Kidney glomerular epithelial cell (primary cell): ENCODE results near the gene INAFM1.
A peak's percentile ranks its signal among the peaks of the same experiment; 100 is the strongest.
"Not testable (repeated sequence)": the region's sequence is repeated elsewhere in the genome, so short reads cannot be mapped to it uniquely, and the experiment has no call there.

Source experiments
- DNase-seq: peaks from one replicate; lab custom pipeline; 2025; lab: John Stamatoyannopoulos, UW

INAFM1 gene

GRCh38 chr19:47240996-47241918 lies 33.4 kb upstream of the INAFM1 start:
- DNase-seq, result peak; percentile 81

- DNase-seq, result no peak
Measured at GRCh38 chr19:47241919-47242577, 32.6 kb upstream of the INAFM1 start.

GRCh38 chr19:47243364-47243775 lies 31.3 kb upstream of the INAFM1 start:
- peak; percentile 13 for DNase-seq

- DNase-seq, result peak; percentile 90
Measured at GRCh38 chr19:47243776-47244547, 30.7 kb upstream of the INAFM1 start.

DNA sequence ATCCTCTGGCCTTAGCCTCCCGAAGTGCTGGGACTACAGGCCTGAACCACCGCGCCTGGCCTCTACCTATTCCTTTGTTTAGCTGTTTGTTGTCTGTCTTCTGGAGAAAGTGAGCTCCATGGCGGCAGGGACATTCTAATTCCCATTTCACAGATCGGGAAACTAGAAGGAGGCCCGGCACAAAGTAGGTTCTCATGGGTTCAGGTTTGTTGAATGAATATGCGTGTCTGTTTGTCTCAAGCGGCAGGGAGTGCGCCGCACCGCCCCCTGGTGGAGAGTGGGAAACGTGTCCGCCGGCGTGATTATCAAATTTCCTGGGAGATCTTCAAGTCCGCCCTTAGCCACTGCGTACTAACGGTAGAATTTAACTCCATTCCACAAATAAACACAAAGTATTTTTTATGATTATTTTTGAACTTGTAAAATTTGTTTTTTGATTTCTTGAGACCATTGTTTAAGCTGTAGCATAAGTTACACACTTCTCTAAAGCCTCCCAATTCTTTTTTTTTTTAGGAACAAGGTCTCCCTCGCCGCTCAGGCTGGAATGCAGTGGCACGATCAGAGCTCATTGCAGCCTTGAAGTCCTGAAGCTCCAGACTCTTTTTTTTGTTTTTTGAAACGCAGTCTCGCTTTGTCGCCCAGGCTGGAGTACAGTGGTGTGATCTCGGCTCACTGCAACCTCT lies 27.2 kb upstream of the INAFM1 start:
- DNase-seq, result peak; percentile 34

GRCh38 chr19:47253016-47253415 lies 21.7 kb upstream of the INAFM1 start:
- not testable (repeated sequence) for DNase-seq

DNA sequence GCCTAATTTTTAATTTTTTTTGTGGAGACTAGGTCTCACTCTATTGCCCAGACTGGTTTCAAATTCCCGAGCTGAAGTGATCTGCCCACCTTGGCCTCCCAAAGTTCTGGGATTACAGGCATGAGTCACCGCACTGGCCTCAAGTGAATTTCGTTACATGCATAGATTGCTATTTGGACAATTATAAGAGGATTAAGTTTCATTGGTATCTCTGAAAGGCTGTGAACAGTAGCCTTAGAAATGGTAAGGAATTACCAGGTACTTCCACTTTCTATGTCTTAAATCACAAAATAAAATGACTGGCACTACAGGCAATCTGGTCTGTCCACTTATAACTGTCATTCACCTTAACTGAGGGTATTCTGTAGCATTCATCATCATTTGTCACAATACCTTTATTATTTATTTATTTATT lies 21.2 kb upstream of the INAFM1 start:
- DNase-seq, result peak; percentile 77

DNA sequence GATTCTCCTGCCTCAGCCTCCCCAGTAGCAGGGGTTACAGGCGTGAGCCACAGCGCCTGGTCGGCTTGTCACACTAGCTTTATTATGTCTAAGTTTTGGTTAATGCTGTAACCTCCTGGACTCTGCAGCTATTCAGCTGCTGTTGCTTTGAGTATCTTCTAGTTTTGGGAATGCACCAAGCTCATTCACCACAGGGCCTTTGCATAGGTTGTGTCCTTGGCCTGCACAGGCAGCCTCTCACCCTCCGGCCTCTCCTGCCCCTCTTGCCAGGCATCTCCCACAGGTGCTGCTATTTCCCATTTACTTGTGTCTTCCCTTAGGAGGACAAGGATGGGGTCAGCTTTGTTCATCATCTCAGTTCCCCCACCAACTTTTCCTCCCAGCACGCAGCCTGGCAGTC lies 20.7 kb upstream of the INAFM1 start:
- DNase-seq, result no peak

DNA sequence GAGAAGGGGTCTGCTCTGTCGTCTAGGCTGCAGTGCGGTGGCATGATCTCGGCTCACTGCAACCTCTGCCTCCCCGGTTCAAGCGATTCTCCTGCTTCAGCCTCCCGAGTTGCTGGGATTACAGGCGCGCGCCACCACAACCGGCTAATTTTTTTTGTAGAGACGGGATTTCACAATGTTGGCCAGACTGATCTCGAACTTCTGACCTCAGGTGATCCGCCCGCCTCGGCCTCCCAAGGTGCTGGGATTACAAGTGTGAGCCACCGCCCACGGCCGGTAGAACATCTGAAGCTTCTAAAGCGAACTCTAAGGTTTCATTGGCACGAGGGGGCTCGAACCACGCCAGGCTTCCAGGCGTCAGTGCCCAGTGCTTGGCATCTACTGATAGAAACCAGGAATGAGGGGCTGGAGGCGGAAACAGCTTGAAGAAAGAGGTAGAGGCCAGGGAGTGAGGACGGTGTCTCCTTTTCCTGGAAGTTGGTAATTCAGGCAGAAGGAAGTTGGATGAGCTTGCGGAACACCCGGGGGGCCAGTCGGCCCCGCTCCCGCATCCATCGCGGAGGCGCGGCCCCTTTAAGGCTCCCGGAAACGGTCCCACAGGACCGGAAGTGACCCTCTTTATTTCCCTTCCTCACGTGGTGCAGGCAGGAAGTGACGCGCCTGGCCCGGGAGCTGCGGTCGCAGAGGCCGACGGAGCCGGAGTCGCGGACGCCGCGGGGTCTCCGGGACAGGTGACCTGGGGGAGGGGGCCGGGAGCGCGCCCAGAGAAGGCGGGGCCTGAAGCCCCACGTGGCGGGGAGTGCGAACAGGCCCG lies 18.6 kb upstream of the INAFM1 start, which contains the start of gene CCDC9:
TSS of gene CCDC9 (plus strand) at position 647 of the 814 bp plus-strand sequence. CDS start 1,876 bp downstream, outside the sequence.
- DNase-seq, result peak; percentile 85

- peak; percentile 100 for DNase-seq
Measured at GRCh38 chr19:47256693-47257410, 17.8 kb upstream of the INAFM1 start.

DNA sequence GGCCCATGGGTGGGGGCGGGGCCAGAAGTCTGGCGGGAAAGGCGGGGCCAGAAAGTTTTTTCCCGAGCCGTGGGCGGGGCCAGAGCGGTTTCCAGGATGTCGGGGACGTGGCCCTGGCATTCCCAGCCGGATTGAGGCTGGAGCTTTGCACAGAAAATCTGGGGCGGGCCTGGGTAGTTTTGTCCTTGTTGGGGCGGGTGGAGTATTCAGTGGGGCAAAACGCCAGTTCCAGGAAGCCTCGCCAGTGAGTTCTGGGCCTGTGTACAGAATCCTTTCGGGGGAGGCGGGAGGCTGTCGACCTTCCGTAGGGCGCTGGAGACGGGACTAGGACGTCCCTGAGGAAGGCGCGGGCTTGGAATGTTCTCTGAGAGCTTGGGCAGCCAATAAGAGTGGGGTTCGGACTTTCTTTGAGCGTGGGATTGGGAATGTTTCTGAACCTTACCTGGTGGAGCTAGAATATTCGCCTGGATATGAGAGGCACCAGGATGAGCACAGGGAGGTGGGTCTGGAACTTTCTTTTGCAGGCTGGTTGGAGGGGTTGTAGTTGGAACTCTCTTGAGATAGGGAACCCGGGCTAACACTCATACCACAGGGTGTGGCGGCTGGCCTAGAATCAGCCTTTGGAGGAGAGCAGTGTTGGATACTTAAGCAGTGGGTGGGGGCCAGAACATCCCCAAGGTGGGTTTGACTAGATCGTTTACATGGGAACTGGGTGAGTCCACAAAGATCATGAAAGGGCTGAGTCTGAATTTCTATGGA lies 17.1 kb upstream of the INAFM1 start:
- DNase-seq, result no peak

DNA sequence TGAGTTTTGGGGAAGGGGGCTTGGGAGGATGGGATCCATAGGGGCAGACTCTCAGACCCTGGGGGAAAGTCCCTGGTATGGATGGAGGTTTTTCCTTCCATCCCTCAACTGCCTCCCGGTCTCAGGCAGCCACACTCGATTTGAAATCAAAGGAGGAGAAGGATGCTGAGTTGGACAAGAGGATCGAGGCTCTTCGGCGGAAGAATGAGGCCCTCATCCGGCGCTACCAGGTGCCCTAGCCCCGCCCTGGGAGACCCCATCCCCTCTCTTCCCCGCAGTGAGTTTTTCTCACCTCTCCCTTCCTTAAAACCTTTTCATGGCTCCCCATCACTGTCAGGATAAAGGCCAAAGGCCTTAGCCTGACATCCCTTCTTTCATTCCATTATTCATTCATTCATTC lies 16.3 kb upstream of the INAFM1 start:
- no peak for DNase-seq

- no peak for DNase-seq
Measured at GRCh38 chr19:47258895-47259555, 15.7 kb upstream of the INAFM1 start.

GRCh38 chr19:47260476-47260875 lies 14.2 kb upstream of the INAFM1 start:
- no peak for DNase-seq

DNA sequence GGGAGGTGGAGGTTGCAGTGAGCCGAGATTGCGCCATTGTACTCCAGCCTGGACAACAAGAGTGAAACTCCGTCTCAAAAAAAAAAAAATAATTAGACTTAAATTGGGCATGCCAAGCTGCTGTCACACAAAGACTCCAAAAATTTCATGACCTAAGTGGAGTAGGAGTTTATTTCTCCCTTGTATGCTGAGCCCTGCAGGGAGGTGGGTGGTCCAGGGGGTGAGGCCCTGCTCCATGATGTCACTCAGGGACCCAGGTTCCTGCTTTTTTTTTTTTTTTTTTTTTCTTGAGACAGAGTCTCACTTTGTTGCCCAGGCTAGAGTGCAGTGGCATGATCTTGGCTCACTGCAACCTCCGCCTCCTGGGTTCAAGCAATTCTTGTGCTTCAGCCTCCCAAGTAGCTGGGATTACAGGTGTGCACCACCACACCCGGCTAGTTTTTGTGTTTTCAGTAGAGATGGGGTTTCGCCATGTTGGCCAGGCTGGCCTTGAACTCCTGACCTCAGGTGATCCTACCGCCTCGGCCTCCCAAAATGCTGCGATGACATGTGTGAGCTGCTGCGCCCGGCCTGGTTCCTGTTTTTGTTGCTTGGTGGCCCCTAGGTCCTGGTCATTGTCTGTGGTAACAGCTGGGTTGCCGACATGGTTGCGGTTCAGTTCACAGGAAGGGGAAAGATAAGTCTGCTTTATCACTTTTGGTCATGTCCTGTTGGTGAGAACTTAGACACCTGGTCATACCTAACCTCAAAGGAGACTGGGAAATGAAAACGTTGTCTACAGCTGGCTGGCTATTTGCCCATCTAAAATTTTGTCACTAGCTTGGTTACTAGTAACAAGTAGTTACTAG lies 12.5 kb upstream of the INAFM1 start:
- not testable (repeated sequence) for DNase-seq

DNA sequence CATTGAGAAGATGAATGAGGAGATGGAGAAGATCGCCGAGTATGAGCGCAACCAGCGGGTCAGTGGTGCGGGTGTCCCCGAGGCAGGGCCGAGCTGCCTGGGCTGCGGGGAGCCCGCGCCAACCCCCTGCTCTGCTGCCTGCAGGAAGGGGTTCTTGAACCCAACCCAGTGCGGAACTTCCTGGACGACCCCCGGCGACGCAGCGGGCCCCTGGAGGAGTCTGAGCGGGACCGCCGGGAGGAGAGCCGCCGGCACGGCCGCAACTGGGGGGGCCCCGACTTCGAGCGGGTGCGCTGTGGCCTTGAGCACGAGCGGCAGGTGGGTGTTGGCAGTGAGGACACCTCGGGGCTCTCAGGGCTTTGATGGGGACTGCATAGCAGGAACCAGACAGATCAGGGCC lies 10.1 kb upstream of the INAFM1 start:
- DNase-seq, result no peak

- DNase-seq, result no peak
Measured at GRCh38 chr19:47266401-47266941, 8.2 kb upstream of the INAFM1 start.

GRCh38 chr19:47267350-47267759 lies 7.3 kb upstream of the INAFM1 start:
- DNase-seq, result no peak
